Measurements from ENCODE around the gene STK32B.
"Not testable (repeated sequence)": the region's sequence is repeated elsewhere in the genome, so short reads cannot be mapped to it uniquely, and the experiment has no call there.

The STK32B gene

GRCh38 chr4:5066101-5066500, 14.8 kb downstream of the STK32B start:
- intact Hi-C loops (cut with micrococcal nuclease) = no loop called here
- no peaks in the 10 kb centered on the region for H3K27me3 Mint-ChIP-seq
- no peaks in the 10 kb centered on the region for H3K4me1 Mint-ChIP-seq (ENCODE audit: low read depth)

GRCh38 chr4:5066968-5067367, 15.7 kb downstream of the STK32B start:
- H3K4me3 Mint-ChIP-seq; H3K4me1 Mint-ChIP-seq (ENCODE audit: low read depth); intact Hi-C loops (cut with micrococcal nuclease); H3K27ac Mint-ChIP-seq; H3K36me3 Mint-ChIP-seq (ENCODE audit: low read depth); H3K27me3 Mint-ChIP-seq: not testable (repeated sequence)
- peaks cover 25% of the 10 kb centered on the region for H3K9me3 Mint-ChIP-seq

More at GRCh38 chr4:5066101-5066500, 14.8 kb downstream of the STK32B start:
- Mint-ChIP-seq H3K9me3 (peaks cover 25% of the 10 kb centered on the region), H3K27ac (no peak overlapping the region), H3K36me3 (ENCODE audit: low read depth) (no peaks in the 10 kb centered on the region), H3K4me3 (no peak overlapping the region)

GRCh38 chr4:5067908-5068307, 16.6 kb downstream of the STK32B start:
- H3K4me3 Mint-ChIP-seq = no peak overlapping the region
- no peak overlapping the region for H3K27ac Mint-ChIP-seq
- H3K4me1 Mint-ChIP-seq (ENCODE audit: low read depth) = no peaks in the 10 kb centered on the region
- intact Hi-C loops (cut with micrococcal nuclease) = no loop called here
- peaks cover 25% of the 10 kb centered on the region for H3K9me3 Mint-ChIP-seq
- H3K36me3 Mint-ChIP-seq (ENCODE audit: low read depth) = no peaks in the 10 kb centered on the region
- H3K27me3 Mint-ChIP-seq = no peaks in the 10 kb centered on the region

- H3K9me3 Mint-ChIP-seq = peaks cover 25% of the 10 kb centered on the region
- no peak overlapping the region for H3K27ac Mint-ChIP-seq
- H3K36me3 Mint-ChIP-seq (ENCODE audit: low read depth) = no peaks in the 10 kb centered on the region
- H3K4me3 Mint-ChIP-seq = no peak overlapping the region
- H3K4me1 Mint-ChIP-seq (ENCODE audit: low read depth) = no peaks in the 10 kb centered on the region
- intact Hi-C loops (cut with micrococcal nuclease) = no loop called here
- no peaks in the 10 kb centered on the region for H3K27me3 Mint-ChIP-seq
Observed at GRCh38 chr4:5069901-5070300, 18.6 kb downstream of the STK32B start.

GRCh38 chr4:5072948-5073347, 21.7 kb downstream of the STK32B start:
- Mint-ChIP-seq H3K27ac (no peak overlapping the region), H3K36me3 (ENCODE audit: low read depth) (no peaks in the 10 kb centered on the region), H3K4me3 (no peak overlapping the region), H3K9me3 (peaks cover 12% of the 10 kb centered on the region), H3K4me1 (ENCODE audit: low read depth) (no peaks in the 10 kb centered on the region), H3K27me3 (no peaks in the 10 kb centered on the region)
- intact Hi-C loops (cut with micrococcal nuclease) = no loop called here

- Mint-ChIP-seq H3K9me3 (peaks cover 42% of the 10 kb centered on the region), H3K36me3 (ENCODE audit: low read depth) (no peaks in the 10 kb centered on the region), H3K4me3 (no peak overlapping the region), H3K27ac (no peak overlapping the region), H3K4me1 (ENCODE audit: low read depth) (no peaks in the 10 kb centered on the region), H3K27me3 (no peaks in the 10 kb centered on the region)
- intact Hi-C loops (cut with micrococcal nuclease) = no loop called here
Observed at GRCh38 chr4:5078009-5078408, 26.7 kb downstream of the STK32B start.

GRCh38 chr4:5079581-5079980, 28.3 kb downstream of the STK32B start:
- H3K4me1 Mint-ChIP-seq (ENCODE audit: low read depth) = no peaks in the 10 kb centered on the region
- intact Hi-C loops (cut with micrococcal nuclease) = no loop called here
- no peaks in the 10 kb centered on the region for H3K36me3 Mint-ChIP-seq (ENCODE audit: low read depth)
- H3K9me3 Mint-ChIP-seq = peaks cover 51% of the 10 kb centered on the region
- H3K27me3 Mint-ChIP-seq = no peaks in the 10 kb centered on the region
- no peak overlapping the region for H3K4me3 Mint-ChIP-seq
- no peak overlapping the region for H3K27ac Mint-ChIP-seq

GRCh38 chr4:5081441-5081999, 30.2 kb downstream of the STK32B start:
- intact Hi-C loops (cut with micrococcal nuclease) = no loop called here
- Mint-ChIP-seq H3K4me3 (no peak overlapping the region), H3K4me1 (ENCODE audit: low read depth) (no peaks in the 10 kb centered on the region), H3K36me3 (ENCODE audit: low read depth) (no peaks in the 10 kb centered on the region), H3K27ac (no peak overlapping the region), H3K27me3 (no peaks in the 10 kb centered on the region), H3K9me3 (peaks cover 64% of the 10 kb centered on the region)

GRCh38 chr4:5082376-5082775, 31.1 kb downstream of the STK32B start:
- Mint-ChIP-seq H3K36me3 (ENCODE audit: low read depth) (no peaks in the 10 kb centered on the region), H3K9me3 (peaks cover 71% of the 10 kb centered on the region)
- intact Hi-C loops (cut with micrococcal nuclease) = no loop called here

GRCh38 chr4:5084911-5085475, 33.7 kb downstream of the STK32B start:
- no peak overlapping the region for H3K27ac Mint-ChIP-seq
- H3K9me3 Mint-ChIP-seq = peaks cover 73% of the 10 kb centered on the region
- H3K36me3 Mint-ChIP-seq (ENCODE audit: low read depth) = no peaks in the 10 kb centered on the region
- no peaks in the 10 kb centered on the region for H3K4me1 Mint-ChIP-seq (ENCODE audit: low read depth)
- H3K4me3 Mint-ChIP-seq = no peak overlapping the region
- intact Hi-C loops (cut with micrococcal nuclease) = no loop called here
- H3K27me3 Mint-ChIP-seq = no peaks in the 10 kb centered on the region

More at GRCh38 chr4:5082376-5082775, 31.1 kb downstream of the STK32B start:
- Mint-ChIP-seq H3K4me3 (no peak overlapping the region), H3K27ac (no peak overlapping the region), H3K4me1 (ENCODE audit: low read depth) (no peaks in the 10 kb centered on the region), H3K27me3 (no peaks in the 10 kb centered on the region)

GRCh38 chr4:5086535-5086934, 35.3 kb downstream of the STK32B start:
- no peak overlapping the region for H3K4me3 Mint-ChIP-seq
- H3K27me3 Mint-ChIP-seq = no peaks in the 10 kb centered on the region
- intact Hi-C loops (cut with micrococcal nuclease) = no loop called here
- no peaks in the 10 kb centered on the region for H3K4me1 Mint-ChIP-seq (ENCODE audit: low read depth)
- H3K9me3 Mint-ChIP-seq = peaks cover 68% of the 10 kb centered on the region
- H3K27ac Mint-ChIP-seq = no peak overlapping the region
- H3K36me3 Mint-ChIP-seq (ENCODE audit: low read depth) = no peaks in the 10 kb centered on the region

GRCh38 chr4:5096261-5096660, 45.0 kb downstream of the STK32B start:
- no peaks in the 10 kb centered on the region for H3K4me1 Mint-ChIP-seq (ENCODE audit: low read depth)
- intact Hi-C loops (cut with micrococcal nuclease) = no loop called here
- no peak overlapping the region for H3K27ac Mint-ChIP-seq
- H3K27me3 Mint-ChIP-seq = no peaks in the 10 kb centered on the region
- no peaks in the 10 kb centered on the region for H3K36me3 Mint-ChIP-seq (ENCODE audit: low read depth)
- H3K4me3 Mint-ChIP-seq = no peak overlapping the region
- H3K9me3 Mint-ChIP-seq = peaks cover 25% of the 10 kb centered on the region

- no peaks in the 10 kb centered on the region for H3K27me3 Mint-ChIP-seq
- H3K4me1 Mint-ChIP-seq (ENCODE audit: low read depth) = no peaks in the 10 kb centered on the region
- H3K27ac Mint-ChIP-seq = no peak overlapping the region
- no peaks in the 10 kb centered on the region for H3K36me3 Mint-ChIP-seq (ENCODE audit: low read depth)
- intact Hi-C loops (cut with micrococcal nuclease) = no loop called here
- peaks cover 22% of the 10 kb centered on the region for H3K9me3 Mint-ChIP-seq
- no peak overlapping the region for H3K4me3 Mint-ChIP-seq
Observed at GRCh38 chr4:5098176-5098575, 46.9 kb downstream of the STK32B start.

GRCh38 chr4:5100336-5100735, 49.1 kb downstream of the STK32B start:
- H3K9me3 Mint-ChIP-seq = peaks cover 22% of the 10 kb centered on the region
- H3K27ac Mint-ChIP-seq = no peak overlapping the region
- no peaks in the 10 kb centered on the region for H3K36me3 Mint-ChIP-seq (ENCODE audit: low read depth)
- intact Hi-C loops (cut with micrococcal nuclease) = no loop called here
- H3K4me3 Mint-ChIP-seq = no peak overlapping the region
- no peaks in the 10 kb centered on the region for H3K4me1 Mint-ChIP-seq (ENCODE audit: low read depth)
- no peaks in the 10 kb centered on the region for H3K27me3 Mint-ChIP-seq

GRCh38 chr4:5100986-5101385, 49.7 kb downstream of the STK32B start:
- no peak overlapping the region for H3K27ac Mint-ChIP-seq
- H3K36me3 Mint-ChIP-seq (ENCODE audit: low read depth) = no peaks in the 10 kb centered on the region
- no peak overlapping the region for H3K4me3 Mint-ChIP-seq
- intact Hi-C loops (cut with micrococcal nuclease) = no loop called here
- no peaks in the 10 kb centered on the region for H3K4me1 Mint-ChIP-seq (ENCODE audit: low read depth)
- no peaks in the 10 kb centered on the region for H3K27me3 Mint-ChIP-seq
- peaks cover 22% of the 10 kb centered on the region for H3K9me3 Mint-ChIP-seq

All from dendritic cell treated with granulocyte-macrophage colony-stimulating factor and Interleukin-4, amounts not matched to agents 40 ng/mL and 50 ng/mL, for 4 days (primary cell).